GM12891 (cell line): Measurements from ENCODE around the gene STAT3.

ENCODE experiments used
- POLR2A ChIP-seq: IDR thresholded peaks from 2 replicates; pipeline ENCODE4 v1.6.1; 2011; ENCODE audit warnings: low read depth, low read length, control low read depth
- POLR2AphosphoS5 ChIP-seq: IDR thresholded peaks from 2 replicates; pipeline ENCODE4 v1.6.1; 2011; ENCODE audit warnings: low read depth, low read length, control low read depth
- POU2F2 ChIP-seq: IDR thresholded peaks from 2 replicates; pipeline ENCODE4 v1.6.1; 2011; ENCODE audit warnings: low read depth, mild to moderate bottlenecking, control low read depth, low read length, moderate library complexity
- SPI1 ChIP-seq: IDR thresholded peaks from 2 replicates; pipeline ENCODE4 v1.6.1; 2011; ENCODE audit warnings: low read depth, low read length, control low read depth
- TAF1 ChIP-seq: IDR thresholded peaks from 2 replicates; pipeline ENCODE4 v1.6.1; 2011; ENCODE audit warnings: low read depth, low read length, control low read depth

DNA sequence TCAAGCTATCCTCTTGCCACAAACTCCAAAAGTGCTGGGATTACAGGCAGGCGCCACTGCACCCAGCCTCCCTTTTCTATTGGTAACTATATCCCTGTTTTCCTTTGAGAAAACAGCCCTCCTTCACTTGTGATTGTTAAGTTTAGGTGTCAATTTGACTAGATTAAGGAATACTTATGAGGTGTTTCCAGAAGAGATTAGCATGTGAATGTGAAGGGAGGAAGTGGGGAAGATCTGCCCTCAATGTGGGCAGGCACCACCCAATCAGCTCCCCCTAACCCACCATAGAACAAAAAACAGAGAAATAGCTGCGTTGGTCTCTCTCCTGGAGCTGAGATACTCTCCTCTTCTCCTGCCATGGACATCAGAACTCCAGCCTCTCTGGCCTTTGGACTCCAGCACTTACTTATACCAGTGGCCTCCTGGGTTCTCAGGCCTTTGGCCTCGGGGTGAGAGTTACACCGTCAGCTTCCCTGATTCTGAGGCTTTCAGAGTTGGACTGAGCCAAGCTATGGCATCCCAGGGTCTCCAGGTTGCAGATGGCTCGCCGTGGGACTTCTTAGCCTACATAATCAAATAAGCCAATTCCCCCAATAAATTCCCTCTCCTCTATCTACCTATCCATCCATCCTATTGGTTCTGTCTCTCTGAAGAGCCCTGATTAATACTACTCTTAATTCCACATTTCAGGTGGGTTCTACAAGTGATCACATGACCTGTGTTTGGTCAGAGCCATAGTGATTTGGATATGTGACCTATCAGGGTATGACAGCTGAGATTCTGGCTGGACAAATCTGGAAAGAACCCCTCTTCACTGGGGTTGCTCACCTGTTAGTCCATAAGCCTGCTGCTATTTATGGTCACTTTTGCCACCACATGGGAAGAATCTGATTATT is 12.0 kb upstream of the STAT3 start:
- TF ChIP-seq POLR2A (no peak), TAF1 (no peak), POLR2AphosphoS5 (no peak), SPI1 (peak; percentile 34; the same call in 1 of the 2 replicates), POU2F2 (no peak)
